KMS-11 (cell line): Measurements from ENCODE around the gene CLOCK.
A peak's percentile ranks its signal among the peaks of the same experiment; 100 is the strongest.

ENCODE experiments used
- H2AFZ ChIP-seq: fragments of 200-600 bp; sonication (generic); 2 replicates; pipeline ENCODE4 v1.6.1; 2016; ENCODE audit warnings: antibody characterized with exemption, mixed run types, low read depth
- H3K27ac ChIP-seq: fragments of 200-600 bp; sonication (generic); 2 replicates; pipeline ENCODE4 v1.6.1; 2016; ENCODE audit warnings: mild to moderate bottlenecking, mixed run types
- H3K27me3 ChIP-seq: fragments of 200-600 bp; sonication (generic); 2 replicates; pipeline ENCODE4 v1.6.1; 2017; ENCODE audit warnings: mild to moderate bottlenecking, low read depth, mixed run types, moderate library complexity; ENCODE audit not compliant: insufficient read depth
- H3K36me3 ChIP-seq: fragments of 200-600 bp; sonication (generic); 2 replicates; pipeline ENCODE4 v1.6.1; 2017; ENCODE audit warnings: mild to moderate bottlenecking, mixed run types; ENCODE audit not compliant: insufficient read depth
- H3K4me1 ChIP-seq: fragments of 200-600 bp; sonication (generic); 2 replicates; pipeline ENCODE4 v1.6.1; 2016; ENCODE audit warnings: mild to moderate bottlenecking, low read depth, mixed run types; ENCODE audit not compliant: poor library complexity, severe bottlenecking
- H3K4me2 ChIP-seq: fragments of 200-600 bp; sonication (generic); 2 replicates; pipeline ENCODE4 v1.7.0; 2016; ENCODE audit warnings: mild to moderate bottlenecking, mixed run types
- H3K4me3 ChIP-seq: fragments of 200-600 bp; sonication (generic); IDR thresholded peaks from 2 replicates; pipeline ENCODE4 v1.6.1; 2017; ENCODE audit warnings: low read depth, low read length, mixed read lengths; ENCODE audit not compliant: insufficient read depth
- H3K79me2 ChIP-seq: fragments of 200-600 bp; sonication (generic); 2 replicates; pipeline ENCODE4 v1.6.1; 2016; ENCODE audit warnings: low read depth, mixed run types; ENCODE audit not compliant: insufficient read depth
- H3K9ac ChIP-seq: fragments of 200-600 bp; sonication (generic); 2 replicates; pipeline ENCODE4 v1.6.1; 2016; ENCODE audit warnings: mild to moderate bottlenecking, mixed run types
- H4K20me1 ChIP-seq: fragments of 200-600 bp; sonication (generic); 2 replicates; pipeline ENCODE4 v1.6.1; 2016; ENCODE audit warnings: mild to moderate bottlenecking, mixed run types; ENCODE audit not compliant: insufficient read depth
- TF ChIP-seq, protein P1 (sequence below): fragments of 200-600 bp; sonication (generic); conservative IDR thresholded peaks from 2 replicates; pipeline ENCODE4 v1.6.1; 2017; ENCODE audit warnings: low read depth, mild to moderate bottlenecking, antibody characterized with exemption, low read length, moderate library complexity, mixed read lengths

Gene CLOCK

DNA sequence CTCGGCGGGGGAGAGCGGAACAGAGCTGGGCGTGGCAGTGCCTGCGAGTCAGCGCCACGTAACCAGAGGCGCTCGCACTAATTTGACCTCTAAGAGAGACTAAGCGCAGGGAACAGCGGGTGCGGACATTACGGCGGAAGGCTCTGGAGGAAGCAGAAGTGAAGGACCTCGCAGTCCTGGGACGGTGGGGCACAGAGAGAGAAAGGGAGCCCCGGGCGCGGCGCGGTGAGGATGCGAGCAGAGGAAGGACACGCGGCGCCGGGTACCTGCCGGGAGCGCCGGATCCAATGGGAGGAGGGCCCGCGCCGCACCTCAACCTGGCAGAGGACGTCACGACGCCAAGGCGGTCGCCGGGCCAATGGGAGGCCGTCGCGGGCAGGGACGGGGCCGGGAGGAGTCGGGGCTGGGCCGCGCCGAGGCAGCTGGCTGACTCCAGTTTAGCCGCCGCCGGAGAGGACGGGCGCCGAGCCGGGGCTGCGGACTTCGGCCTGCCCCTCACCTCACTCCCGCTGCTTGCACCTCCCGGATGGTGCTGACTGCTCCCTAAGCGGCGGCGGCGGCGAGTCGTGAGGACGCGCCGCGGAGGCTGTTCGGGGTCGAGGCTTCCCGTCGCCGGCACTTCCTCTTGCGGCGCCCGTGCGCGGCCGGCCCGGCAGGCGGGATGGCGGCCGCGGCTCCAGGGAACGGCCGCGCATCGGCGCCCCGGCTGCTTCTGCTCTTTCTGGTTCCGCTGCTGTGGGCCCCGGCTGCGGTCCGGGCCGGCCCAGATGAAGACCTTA, 151.0 kb downstream of the CLOCK start, which contains the start of gene TMEM165:
Gene TMEM165 (plus strand): TSS at position 429 of the 779 bp plus-strand sequence. CDS start 233 bp downstream, at position 662.
- Histone ChIP-seq H3K79me2 (peaks cover 43% of the 10 kb centered on the region), H3K36me3 (no peaks in the 10 kb centered on the region), H3K4me1 (peaks cover 36% of the 10 kb centered on the region), H3K9ac (peak within 1 kb of the TSS; percentile 78), H3K4me3 (peak within 1 kb of the TSS; percentile 94), H3K4me2 (peak within 1 kb of the TSS; percentile 46), H3K27me3 (no peaks in the 10 kb centered on the region), H4K20me1 (peaks cover 13% of the 10 kb centered on the region), H2AFZ (peak within 1 kb of the TSS; percentile 58), H3K27ac (peak within 1 kb of the TSS; percentile 77)
- TF ChIP-seq, protein P1, sequence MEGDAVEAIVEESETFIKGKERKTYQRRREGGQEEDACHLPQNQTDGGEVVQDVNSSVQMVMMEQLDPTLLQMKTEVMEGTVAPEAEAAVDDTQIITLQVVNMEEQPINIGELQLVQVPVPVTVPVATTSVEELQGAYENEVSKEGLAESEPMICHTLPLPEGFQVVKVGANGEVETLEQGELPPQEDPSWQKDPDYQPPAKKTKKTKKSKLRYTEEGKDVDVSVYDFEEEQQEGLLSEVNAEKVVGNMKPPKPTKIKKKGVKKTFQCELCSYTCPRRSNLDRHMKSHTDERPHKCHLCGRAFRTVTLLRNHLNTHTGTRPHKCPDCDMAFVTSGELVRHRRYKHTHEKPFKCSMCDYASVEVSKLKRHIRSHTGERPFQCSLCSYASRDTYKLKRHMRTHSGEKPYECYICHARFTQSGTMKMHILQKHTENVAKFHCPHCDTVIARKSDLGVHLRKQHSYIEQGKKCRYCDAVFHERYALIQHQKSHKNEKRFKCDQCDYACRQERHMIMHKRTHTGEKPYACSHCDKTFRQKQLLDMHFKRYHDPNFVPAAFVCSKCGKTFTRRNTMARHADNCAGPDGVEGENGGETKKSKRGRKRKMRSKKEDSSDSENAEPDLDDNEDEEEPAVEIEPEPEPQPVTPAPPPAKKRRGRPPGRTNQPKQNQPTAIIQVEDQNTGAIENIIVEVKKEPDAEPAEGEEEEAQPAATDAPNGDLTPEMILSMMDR: no peak

GRCh38 chr4:55395218-55395528, 151.5 kb downstream of the CLOCK start:
- Histone ChIP-seq H3K79me2 (peaks cover 39% of the 10 kb centered on the region), H3K9ac (peak overlapping the region; percentile 78), H3K36me3 (no peaks in the 10 kb centered on the region), H3K27me3 (no peaks in the 10 kb centered on the region), H4K20me1 (peaks cover 11% of the 10 kb centered on the region), H3K27ac (peak overlapping the region; percentile 77), H3K4me3 (peak overlapping the region; percentile 94), H2AFZ (peak overlapping the region; percentile 58), H3K4me2 (peak overlapping the region; percentile 46), H3K4me1 (peaks cover 33% of the 10 kb centered on the region)
- TF ChIP-seq, protein P1: 0 out of 2 replicates have a peak, but pooled peaks have one; percentile 25

DNA sequence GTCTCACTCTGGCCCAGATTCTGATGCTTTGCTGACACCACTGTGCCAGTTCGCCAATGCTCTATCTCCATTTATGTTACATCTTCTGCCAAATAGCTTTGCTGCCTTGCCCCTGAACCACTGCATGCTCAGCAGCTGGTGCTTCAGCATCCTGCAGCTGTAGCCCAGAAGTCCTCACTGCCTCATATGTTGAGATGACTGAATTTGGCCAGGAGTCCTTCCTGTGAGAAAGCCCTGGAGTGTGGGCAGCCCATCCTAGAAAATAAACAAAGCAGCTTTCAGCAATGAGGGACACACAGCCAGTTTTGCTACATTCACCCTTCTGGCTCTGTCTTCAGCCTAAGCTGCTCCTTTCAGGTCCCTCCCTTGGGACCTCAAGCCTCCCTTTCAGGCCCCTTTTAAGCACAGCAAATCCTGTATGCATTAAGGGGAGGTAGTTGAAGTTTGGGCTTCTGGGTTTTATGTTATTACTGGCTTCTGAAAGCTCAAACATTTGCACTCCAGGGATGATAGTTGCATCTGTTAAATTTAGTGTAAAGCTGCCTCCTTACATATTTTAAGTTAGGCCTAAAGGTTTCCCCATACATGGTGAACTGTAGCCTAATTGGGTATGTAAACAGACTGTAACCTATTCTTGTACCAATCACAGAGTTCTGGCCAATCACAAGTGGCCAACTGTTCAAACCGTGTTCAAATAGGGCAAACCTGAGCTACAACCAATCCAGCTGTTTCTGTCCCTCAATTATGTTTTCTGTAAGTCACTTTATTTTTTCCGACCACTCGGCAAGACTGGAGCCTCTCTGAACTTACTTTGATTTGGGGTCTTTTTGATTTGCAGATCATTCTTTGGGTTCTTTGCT, 153.0 kb downstream of the CLOCK start:
- no peak overlapping the region for H2AFZ ChIP-seq
- TF ChIP-seq, protein P1: no peak
- H3K79me2 ChIP-seq: peaks cover 28% of the 10 kb centered on the region
- H4K20me1 ChIP-seq: peaks cover 1% of the 10 kb centered on the region; the same call in 1 of the 2 replicates
- H3K9ac ChIP-seq: no peak overlapping the region
- H3K4me1 ChIP-seq: peaks cover 21% of the 10 kb centered on the region
- H3K4me3 ChIP-seq: no peak overlapping the region
- H3K27ac ChIP-seq: no peak overlapping the region
- H3K4me2 ChIP-seq: no peak overlapping the region
- H3K36me3 ChIP-seq: no peaks in the 10 kb centered on the region
- no peaks in the 10 kb centered on the region for H3K27me3 ChIP-seq

GRCh38 chr4:55386840-55387239, 159.9 kb downstream of the CLOCK start:
- H3K9ac ChIP-seq: no peak overlapping the region
- no peaks in the 10 kb centered on the region for H3K79me2 ChIP-seq
- H3K4me2 ChIP-seq: no peak overlapping the region
- H4K20me1 ChIP-seq: no peaks in the 10 kb centered on the region
- H3K27me3 ChIP-seq: no peaks in the 10 kb centered on the region
- H3K27ac ChIP-seq: no peak overlapping the region
- TF ChIP-seq, protein P1: no peak
- no peak overlapping the region for H3K4me3 ChIP-seq
- H2AFZ ChIP-seq: no peak overlapping the region
- peaks cover 24% of the 10 kb centered on the region for H3K4me1 ChIP-seq
- no peaks in the 10 kb centered on the region for H3K36me3 ChIP-seq
